SK-N-SH (cell line): Measurements from ENCODE around the gene GAS7.

Source experiments
- CTCF ChIP-seq: fragments of 200-600 bp; sonication (generic); IDR thresholded peaks from 2 replicates; pipeline ENCODE4 v1.6.1; 2017; ENCODE audit warnings: antibody characterized with exemption, mild to moderate bottlenecking, moderate library complexity
- EZH2phosphoT487 ChIP-seq: fragments of 200-600 bp; sonication (generic); IDR thresholded peaks from 2 replicates; pipeline ENCODE4 v1.6.1; 2017; ENCODE audit warnings: low read depth, mixed run types, mild to moderate bottlenecking, antibody characterized with exemption, moderate library complexity, borderline replicate concordance
- POLR2AphosphoS5 ChIP-seq: IDR thresholded peaks from 2 replicates; pipeline ENCODE4 v1.6.1; 2012; ENCODE audit warnings: low read depth, low read length
- TAF1 ChIP-seq: IDR thresholded peaks from 2 replicates; pipeline ENCODE4 v1.6.1; 2012; ENCODE audit warnings: low read depth, mild to moderate bottlenecking, low read length, moderate library complexity, borderline replicate concordance

DNA sequence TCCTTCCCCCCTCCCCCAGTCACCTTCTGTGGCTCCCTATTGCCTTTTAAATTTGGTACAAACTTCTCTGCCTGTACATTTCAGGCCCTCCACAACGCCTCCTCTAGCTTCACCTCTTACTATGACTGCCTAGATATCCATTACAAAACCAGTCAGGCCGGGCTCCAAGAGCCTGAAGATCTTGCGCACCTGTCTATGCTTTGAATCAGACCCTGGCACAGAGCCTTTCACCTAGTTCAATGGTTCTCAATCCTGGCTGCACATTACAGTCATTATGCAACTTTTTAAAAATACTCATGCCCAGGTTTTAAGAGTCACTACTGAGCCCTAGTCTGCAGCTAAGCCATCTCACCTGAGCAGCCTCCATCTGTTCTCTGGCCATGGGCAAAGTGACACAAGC lies 1.6 kb upstream of the GAS7 start:
- no peak for TF ChIP-seq CTCF
- TF ChIP-seq EZH2phosphoT487, result no peak
- TF ChIP-seq POLR2AphosphoS5, result no peak
- no peak for TF ChIP-seq TAF1
